Ureter (tissue), 1 donor: ENCODE measurements around the gene MGMT. TPM values are rescaled to one million over a fixed set of nuclear protein-coding genes. Genes with fewer than 3 reads are reported as not detected.
A peak's percentile ranks its signal among the peaks of the same experiment; 100 is the strongest.
"Not testable (repeated sequence)": the region's sequence is repeated elsewhere in the genome, so short reads cannot be mapped to it uniquely, and the experiment has no call there.

Experiments
- DNase-seq: peaks from one replicate; pipeline ENCODE4 v3.0.0-alpha.2; 2020; ENCODE audit warnings: low spot score
- total RNA-seq: library from RNA; stranded (reverse); gene quantifications from one replicate; pipeline ENCODE4 v1.2.4, GENCODE V29; 2023
- donor health status: DM: yes; HTN: yes; CAD: no.

MGMT gene
- total RNA-seq, result 38.6 TPM

DNA sequence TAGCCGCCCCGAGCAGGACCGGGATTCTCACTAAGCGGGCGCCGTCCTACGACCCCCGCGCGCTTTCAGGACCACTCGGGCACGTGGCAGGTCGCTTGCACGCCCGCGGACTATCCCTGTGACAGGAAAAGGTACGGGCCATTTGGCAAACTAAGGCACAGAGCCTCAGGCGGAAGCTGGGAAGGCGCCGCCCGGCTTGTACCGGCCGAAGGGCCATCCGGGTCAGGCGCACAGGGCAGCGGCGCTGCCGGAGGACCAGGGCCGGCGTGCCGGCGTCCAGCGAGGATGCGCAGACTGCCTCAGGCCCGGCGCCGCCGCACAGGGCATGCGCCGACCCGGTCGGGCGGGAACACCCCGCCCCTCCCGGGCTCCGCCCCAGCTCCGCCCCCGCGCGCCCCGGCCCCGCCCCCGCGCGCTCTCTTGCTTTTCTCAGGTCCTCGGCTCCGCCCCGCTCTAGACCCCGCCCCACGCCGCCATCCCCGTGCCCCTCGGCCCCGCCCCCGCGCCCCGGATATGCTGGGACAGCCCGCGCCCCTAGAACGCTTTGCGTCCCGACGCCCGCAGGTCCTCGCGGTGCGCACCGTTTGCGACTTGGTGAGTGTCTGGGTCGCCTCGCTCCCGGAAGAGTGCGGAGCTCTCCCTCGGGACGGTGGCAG lies at the start of gene MGMT:
Gene MGMT, plus strand, starts transcription at position 539 of the 656 bp plus-strand sequence.
- DNase-seq, result peak; percentile 97

DNA sequence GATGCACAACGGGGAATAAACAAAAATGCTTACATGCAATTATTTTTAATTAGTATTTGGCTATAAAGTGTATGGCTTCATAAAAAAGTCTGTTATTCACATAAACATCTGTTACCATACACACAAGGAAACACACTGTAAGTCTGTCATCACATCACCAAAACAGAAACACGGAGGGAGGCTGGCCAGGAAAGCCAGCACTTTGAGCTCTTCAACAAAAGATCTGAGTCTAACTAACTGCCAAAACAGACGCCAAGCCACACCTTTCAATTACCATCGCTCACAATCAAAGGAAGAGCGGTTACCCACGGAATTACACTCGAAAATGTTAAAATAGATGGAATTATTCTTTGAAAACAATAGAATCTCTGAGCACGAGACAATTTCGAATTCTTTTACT lies 49.2 kb upstream of the MGMT start:
- no peak for DNase-seq

DNA sequence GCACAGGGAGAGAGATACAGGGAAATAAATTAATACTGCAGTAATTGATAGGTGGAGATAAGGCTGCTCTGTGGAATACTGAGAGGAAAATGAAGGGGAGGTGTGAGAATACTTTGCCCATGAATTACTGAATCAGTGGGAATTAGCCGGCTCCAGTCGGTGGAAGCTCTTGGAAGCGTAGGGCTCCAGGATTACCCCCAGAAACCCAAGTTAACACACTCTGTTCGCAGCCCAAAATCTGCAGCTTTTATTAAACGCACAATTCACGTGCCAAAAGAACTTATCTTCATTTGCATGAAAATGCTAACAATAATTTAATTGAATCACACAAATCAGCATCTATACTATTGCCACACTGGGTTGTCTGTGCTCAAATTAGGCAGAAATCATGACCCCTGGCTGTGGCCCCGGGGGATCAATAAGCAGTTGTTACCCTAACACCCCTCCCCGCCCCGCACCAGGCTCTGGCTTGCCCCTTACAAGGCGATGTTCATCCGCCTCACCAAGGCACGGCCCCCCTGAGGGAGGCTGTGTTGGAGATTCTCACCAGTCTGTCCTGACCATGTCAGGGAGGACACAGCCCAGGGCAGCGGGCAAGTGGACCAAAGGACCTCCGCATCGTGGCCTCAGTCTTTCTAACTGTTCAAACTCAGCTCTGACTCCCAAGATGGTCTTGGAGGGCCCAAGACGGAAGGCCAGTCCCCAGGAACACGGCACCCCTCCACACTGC lies 48.4 kb upstream of the MGMT start:
- peak; percentile 41 for DNase-seq

DNA sequence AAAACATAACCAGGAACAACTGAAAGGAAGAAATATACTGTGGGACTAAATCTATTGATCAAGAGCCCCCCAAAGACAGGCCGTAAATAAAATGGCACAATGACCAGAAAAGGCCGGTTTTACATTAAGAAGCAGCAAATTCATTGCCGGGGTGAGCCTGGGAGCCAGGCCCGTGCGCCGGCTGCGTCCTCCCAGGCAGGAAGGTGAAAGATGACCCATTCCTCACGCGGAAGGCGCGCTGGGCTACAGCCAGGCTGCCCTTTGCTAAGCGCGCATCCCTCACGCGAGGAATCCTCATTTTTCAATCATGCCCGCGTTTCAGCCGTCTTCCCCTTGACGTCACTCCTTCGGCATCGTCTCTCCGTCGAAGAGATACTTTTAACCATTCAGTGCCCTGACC lies 47.6 kb upstream of the MGMT start:
- peak; percentile 6 for DNase-seq

DNA sequence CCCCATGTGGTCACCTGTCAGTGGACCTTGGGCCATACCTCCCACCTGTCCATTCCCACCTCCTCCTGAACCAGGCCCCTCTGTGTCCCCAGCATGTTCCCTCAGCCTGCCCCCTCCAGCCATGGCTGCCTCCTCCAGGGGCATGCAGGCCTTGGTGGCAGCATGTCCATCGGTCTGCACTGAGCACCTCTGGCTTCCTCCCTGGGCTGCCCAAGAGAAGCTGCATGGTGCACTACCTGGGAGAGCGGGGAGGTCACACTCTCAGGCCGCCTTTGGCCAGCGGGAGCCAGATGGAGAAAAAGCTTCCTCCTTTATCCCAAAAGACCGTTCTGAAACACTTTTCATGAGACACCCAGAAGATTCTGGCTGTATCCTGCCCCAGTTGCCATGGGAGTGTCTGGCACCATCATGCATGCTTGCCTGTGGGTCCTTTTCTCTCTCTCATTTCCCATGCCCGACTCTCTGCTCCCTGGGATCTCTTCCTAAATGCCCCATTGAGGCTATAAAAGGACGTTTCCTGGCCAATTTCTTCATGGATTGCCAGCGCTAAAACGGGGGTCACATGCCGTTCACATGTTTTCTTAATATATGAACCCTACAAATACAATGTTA lies 45.5 kb upstream of the MGMT start:
- DNase-seq, result no peak

DNA sequence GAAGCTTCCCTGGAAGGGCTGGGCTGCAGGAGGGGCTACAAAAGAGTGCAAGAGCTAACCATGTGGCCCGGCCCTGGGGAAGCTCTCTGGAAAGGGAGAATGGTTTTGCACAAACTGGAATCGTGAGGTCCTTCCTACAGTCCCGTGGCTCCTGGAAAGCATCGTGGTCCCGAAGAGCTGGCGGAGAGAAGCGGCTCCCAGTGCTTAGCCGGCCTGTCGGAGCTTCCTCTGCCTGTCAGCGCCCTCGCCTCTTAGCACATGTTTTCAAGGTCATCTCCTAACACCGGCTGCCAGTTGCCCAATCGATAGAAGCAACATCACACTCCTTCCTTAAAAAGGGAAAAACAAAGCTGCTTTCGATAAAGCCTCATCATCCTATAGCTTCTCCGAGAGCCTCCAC lies 42.1 kb upstream of the MGMT start:
- DNase-seq, result no peak

DNA sequence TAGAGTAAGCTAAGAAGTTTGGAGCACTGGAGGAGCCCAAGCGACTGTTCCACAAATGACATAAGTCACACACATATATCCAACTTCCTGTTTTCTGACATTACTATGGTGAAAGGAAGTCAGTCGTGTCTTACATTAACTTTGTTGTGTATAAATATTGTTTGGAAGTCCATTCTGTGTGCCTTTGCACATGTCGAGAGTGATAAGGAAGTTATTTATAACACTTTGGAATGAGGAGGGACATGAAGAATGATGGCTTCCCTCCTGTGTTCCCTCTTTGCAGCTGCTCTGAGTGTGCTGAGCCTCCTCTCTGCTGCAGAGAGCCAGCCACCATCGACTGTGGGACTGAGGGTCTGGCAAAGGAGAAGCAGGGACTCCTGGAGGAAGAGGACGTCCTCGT lies 40.4 kb upstream of the MGMT start:
- DNase-seq, result no peak

DNA sequence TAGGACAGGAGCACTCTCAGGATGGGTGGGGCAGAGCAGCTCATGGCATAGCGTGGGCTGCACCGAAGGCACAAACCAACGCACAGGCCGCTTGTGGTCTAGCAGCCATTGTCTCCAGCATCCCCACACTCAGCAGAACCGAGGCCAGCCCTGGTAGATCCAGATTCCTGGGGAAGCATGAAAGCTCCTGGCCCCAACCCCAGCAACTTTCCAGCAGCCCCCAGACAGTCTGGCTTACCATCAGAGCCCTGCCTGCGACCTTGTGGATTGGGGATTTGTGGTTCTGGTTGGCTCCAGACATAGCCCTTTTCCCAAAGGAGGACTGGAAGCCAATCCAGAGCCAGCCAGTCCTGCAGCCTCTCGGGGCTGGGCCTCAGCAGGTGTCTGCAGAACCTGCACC lies 33.8 kb upstream of the MGMT start:
- no peak for DNase-seq

DNA sequence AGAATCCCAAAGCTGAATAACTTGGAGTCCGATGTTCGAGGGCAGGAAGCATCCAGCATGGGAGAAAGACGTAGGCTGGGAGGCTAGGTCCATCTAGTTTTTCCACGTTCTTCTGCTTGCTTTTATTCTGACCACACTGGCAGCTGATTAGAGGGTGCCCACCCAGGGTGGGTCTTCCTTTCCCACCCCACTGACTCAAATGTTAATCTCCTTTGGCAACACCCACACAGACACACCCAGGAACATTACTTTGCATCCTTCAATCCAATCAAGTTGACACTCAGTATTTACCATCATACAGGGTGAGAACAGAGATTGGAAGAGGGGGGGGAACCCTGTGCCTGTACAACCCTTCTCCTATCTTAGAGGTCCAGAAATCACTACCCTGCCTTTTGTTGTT lies 31.3 kb upstream of the MGMT start:
- DNase-seq, result not testable (repeated sequence)

DNA sequence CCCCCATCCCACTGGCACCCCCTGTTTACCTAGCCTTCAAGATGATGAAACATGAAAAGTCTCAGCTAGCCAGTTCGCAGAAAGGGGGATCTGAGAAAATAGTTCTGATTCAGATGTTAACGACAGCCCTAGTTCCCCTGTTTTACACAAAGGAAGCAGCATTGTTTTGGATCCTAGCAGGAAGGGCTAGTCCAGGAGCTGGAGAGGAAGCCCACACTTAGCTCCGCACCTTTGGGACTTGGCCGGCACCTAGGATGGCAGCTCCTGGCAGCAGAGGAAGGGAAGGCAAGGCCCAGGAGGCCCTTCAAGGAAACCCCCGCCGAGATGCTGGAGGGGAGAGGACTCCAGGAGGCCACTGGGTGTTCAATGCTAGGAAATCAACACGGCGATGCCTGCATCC lies 29.0 kb upstream of the MGMT start:
- DNase-seq, result no peak

DNA sequence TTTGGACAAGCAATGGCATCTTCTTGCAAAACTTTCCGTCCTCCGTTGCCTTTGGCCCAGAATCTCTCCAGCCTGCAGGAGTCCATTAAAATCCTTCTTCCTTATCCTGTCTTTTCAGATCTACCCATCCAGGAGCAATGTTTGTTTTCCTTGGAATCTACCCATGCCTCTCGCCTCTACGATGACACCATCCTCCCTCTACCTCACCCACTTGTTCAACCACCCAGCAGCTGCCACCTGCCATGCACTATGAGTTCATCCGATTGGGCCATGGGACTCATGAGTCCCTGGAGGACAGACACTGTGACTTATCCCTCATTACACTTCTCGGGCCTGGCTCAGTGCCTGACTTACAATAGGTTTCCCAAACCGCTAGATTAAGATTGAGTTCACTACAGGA lies 26.8 kb upstream of the MGMT start:
- no peak for DNase-seq

DNA sequence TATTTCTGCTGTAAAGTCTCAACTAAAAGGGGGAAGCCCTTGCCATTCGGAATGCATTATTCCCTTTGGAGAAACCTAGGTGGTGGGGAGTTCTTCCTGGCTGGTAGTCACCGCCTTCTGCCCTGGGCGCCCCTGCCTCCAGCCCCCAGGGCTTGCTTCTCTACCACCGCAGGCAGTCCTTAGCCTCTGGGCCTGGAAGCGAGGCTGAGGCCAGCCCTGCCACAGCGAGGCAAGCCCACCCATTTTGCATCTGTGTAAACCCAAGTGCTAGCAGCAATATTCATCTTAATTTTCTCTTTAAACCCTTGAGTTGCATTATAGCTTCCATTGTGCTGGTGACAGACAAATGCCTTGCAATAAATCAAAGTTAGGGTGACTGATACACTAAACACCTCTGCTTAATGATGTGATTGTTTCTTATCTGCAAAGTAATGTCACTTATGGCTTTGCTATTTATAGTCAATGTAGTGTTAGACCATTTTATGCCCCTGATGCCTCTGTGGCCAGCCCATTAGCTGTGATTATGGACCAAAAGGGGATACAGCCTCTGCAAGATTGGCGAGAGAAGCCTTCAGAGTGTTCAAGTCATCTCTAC lies 26.2 kb upstream of the MGMT start:
- DNase-seq, result no peak

DNA sequence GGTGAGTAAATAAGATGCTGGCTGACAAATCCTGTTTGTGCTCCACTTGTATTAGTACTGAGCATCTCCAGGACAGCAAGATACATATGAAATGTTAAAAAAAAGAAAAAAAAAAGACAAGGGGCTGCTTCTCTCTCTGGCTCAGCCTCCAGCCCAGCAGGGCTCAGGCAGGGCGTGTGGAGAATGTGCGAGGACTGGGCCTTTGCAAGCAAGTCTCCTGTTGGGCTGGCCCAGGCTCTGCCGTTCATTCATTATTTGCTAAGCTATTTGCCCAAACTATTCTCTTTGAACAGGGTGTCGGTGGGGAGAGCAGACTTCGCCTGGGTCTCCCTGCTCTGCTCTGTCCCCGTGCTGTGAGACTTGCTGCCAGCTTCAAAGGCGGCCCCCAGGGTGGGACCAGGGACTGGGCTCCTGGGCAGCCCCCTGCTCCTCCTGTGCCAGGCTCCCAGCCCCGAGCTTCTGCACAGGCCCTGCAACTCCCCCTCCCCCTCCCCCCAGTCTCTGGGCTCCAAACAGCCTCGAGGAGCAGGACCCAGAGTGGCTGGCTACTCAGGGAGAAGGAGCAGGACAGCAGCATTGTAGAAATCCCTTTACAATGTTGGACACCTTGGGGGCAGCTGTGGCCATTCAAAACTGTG lies 25.6 kb upstream of the MGMT start:
- no peak for DNase-seq

DNA sequence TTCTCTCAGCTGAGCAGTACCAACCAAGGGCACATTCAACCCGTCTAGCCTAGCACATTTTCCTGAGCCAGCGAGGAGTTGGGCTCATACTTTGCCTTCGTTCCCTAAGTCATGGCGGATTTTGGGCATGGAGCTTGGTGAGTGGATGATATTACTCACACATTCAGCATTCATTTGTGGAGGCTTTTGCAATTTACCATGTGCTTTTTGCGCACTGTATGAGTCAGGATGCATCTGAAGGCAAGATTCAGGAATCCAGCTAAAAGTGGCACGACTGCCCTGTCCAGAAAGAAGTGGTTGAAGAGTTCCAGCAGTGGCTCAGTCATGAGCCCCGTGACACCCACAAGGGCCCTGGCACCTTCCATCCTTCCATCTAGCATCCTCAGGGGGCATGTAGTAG lies 24.2 kb upstream of the MGMT start:
- no peak for DNase-seq

DNA sequence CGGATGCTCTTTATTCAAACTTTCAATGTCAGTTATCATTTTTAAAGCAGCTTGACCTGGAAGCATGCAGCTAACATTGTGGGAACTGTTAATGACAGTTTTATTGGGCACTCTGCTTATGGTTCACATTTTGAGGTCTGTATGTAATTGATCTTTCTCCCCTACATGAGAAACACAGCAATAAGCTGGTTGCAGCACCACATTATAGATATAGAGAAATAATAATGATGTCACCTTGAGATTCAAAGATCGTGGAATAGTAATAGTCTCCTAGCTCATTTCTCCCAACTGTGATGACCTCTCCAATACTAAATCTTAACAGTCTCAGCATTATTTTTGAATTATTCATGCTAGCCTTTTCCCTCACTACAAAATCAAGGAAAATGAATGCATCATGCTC lies 22.7 kb upstream of the MGMT start:
- DNase-seq, result no peak

DNA sequence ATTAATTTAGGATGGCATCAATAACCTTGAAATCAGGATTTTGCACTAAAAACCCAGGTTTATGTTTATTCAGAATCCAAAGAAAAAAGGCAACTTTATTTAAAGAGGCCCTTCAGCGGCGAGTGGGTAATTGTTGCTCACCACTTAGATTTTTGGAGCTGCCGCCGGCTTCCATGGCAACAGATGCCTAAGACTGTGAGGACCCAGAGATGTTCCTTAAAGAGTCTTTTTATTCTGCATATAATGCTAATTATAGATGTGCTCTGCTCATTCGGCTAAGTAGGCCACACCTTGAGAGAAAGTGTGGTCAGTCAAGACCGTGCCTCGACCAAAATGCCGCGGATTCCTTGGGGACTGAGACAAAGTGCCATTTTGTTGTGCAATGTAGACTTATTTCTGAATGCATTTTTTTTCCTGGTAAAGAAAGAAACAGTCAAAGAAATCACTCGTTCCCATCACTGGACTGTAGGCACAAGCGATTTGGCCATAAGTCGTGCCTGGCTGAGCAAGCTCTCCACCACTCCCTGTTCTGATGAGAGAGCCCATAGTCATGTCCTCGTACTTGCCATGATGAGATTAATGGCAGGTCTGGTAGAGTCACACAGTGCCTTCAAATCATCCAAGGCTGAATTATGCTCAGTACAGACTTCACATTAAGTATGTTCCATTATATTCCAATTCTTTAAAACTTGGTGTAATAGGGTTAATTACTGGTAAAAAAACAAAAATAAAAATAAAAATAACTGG lies 21.4 kb upstream of the MGMT start:
- DNase-seq, result no peak

DNA sequence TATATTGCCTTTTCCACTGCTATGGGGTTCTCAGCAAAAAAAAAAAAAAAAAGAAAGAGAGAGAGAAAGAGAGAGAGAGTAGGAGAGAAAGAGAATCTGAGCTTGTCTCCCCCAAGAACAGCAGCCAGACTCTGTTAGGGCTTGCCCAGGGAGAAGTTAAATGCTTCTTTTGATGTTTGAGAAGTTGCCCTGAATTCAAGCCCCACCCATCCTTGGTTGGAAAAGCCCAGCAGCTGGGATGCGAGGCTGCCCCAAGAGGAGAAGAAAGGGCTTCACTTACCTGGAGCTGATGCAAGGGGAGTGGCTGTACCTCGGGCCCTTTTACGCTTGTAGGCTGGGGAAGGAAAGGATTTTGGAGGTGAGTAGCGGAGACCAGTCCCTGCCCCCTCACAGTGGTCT lies 20.9 kb upstream of the MGMT start:
- no peak for DNase-seq

DNA sequence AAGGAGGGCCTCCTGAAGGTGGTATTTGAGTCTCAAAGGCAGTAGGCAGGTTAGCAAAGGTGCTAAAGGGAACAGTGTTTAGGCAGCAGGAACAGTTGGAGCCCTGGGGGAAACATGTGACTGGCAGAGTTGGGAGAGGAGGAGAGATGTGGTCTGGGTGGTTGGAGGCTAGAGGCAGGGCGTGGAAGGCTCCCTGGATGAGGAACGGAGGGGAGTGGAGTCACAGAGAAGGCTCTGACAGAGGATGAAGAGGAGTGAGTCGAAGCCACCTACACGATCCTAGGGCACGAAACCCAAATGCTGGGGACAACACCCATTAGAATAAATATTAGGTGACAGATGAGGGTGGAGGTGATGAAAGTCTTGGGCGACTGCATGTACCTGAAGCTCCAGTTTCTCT lies 19.6 kb upstream of the MGMT start:
- no peak for DNase-seq

DNA sequence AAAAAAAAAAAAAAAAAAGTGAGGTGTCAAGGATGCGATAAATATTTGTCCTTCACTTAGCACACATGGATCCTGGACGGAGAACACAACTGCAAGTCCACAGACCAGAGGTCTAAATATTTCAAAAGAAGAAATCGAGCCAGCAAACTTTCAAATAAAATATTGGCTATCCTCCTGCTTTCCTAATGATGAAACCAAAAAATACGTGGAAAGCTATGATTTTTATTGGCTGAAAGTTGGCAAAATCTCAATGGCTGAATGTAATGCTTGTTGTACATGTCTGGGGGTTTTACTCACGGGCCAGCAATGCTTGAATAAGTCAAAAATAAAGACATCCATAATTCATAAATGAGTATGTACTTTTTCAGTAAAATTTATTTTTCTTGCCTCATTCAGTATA lies 19.0 kb upstream of the MGMT start:
- no peak for DNase-seq

DNA sequence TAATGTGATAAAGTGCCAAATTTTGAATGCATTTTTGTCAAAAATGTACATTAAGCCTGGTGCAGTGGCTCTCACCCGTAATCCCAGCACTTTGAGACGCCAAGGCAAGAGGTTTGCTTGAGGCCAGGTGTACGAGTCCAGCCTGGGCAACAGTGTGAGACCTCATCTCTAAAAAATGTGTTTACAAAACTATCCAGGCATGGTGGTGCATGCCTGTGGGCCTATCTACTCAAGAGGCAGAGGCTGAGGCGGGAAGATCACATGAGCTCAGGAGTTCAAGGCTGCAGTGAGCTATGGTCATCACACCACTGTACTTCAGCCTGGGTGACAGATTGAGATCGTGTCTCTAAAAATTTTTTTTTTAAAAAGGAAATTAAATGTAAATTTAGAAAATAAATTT lies 18.5 kb upstream of the MGMT start:
- DNase-seq, result no peak

DNA sequence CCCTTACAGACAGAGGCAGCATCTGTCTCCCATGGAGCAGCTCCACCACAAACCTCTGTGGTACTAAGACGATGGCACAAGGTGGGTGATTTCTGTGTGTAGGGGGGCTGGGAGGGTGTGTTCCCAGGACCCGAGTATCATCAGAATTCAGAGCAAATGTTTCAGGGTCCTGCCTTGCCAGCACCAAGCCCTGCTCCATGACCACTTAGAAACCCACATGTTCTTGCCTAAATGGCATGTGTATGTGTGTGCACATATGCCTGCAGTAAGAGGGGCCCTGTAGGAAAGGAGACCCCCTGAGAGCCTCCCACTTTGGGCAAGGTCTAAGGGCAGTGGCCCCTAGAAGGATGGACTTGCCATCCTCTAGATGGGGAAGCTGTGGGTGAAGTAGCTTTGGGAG lies 17.1 kb upstream of the MGMT start:
- DNase-seq, result no peak

DNA sequence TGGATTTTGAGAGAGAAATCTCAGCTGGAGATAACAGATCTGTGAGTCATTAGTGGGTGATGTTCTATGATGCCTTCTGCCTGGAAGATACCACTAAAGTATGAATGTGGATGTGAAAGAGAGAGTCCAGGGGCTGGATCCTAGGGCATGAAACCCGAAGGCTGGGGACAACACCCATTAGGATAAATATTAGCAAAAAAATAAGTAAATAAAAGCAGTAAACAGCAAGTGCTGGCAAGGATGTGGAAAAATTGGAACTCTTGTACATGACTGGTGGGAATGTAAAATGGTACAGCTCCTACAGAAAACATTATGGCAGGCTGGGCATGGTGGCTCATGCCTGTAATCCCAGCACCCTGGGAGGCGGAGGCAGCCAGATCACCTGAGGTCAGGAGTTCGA lies 16.6 kb upstream of the MGMT start:
- DNase-seq, result no peak
